ACHN (cell line): ENCODE data around the gene HOXB5.
A peak's percentile ranks its signal among the peaks of the same experiment; 100 is the strongest.

Experiments used
- DNase-seq: peaks from one replicate; pipeline ENCODE4 v3.0.0-alpha.2; 2015
- in situ Hi-C: cut with HindIII; loops from 2 replicates; pipeline ENCODE4 v1.10.0; 2017; ENCODE audit warnings: low sequenced_read_pairs, low pct_ligation_motif_present, low pct_unique_long_range_greater_than_20kb

HOXB5 gene

DNA sequence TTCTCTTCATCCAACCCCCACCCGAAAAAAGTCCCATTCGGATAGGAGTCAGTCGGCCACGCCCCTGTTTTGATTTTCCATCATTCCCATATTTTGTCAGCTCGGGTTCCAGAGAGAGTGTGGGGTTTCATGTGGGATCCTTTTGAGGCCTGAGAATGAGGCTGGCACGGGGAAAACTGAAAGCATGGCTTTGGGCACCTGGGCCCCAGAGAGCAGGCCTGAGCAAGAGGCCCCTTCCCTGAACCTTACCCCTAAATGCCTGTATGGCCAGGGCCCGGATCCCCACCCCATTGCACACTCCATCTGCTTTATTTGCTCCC is 10.9 kb downstream of the HOXB5 start:
- DNase-seq: no peak
- in situ Hi-C loops: no loop called here

DNA sequence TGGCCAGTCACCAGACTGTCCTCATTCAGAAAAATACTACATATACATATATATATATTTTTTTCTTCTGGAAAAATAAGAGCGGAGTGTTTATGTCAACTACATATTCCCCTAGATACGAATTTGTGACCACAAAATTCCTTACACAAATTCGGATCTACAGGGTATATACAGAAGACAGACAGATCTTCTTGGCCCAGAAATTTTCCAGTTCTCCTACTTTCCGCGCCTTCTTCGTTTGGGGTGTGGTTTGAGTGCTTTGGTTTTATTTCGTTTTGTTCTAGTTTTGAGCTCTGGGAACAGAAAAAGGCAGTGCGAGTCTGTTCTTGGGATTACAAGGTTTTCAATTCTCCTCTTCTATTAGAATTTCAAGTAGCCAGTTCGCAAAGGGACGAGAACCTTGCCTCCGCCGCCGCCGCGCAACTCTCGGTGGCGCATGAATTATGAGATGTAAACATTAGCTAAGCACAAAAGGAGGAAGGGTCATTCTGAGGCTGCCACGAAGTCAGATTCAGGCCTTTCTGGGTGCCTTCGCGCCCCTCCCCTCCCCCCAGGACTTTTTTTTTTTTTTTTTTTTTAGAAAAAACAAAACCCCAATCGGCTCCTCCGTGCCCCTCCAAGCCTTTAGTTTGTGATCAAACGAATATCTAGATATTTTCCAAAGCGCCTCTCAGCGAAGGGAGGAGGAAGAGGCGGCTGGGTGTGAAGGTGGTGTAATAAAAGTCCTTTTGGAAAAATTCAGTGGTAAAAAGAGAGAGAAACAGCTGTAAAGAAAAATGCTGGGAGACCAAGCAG is 13.6 kb downstream of the HOXB5 start:
- DNase-seq: no peak
- in situ Hi-C loops: no loop called here

DNA sequence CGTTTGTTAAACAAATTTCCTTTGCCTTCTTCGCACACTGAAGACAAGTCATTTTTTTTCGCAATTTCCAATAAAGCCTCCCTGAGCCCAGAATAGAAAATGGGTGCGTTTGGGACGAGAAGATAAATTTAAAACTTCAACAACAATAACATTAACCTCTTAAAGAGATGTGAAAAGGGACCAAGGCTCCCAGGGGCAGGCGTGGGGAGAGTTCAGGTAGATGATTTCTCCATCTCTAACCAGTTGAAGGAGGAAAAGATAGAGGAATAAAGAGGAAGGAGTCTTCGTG is 14.2 kb downstream of the HOXB5 start:
- in situ Hi-C loops: no loop called here
- DNase-seq: no peak

DNA sequence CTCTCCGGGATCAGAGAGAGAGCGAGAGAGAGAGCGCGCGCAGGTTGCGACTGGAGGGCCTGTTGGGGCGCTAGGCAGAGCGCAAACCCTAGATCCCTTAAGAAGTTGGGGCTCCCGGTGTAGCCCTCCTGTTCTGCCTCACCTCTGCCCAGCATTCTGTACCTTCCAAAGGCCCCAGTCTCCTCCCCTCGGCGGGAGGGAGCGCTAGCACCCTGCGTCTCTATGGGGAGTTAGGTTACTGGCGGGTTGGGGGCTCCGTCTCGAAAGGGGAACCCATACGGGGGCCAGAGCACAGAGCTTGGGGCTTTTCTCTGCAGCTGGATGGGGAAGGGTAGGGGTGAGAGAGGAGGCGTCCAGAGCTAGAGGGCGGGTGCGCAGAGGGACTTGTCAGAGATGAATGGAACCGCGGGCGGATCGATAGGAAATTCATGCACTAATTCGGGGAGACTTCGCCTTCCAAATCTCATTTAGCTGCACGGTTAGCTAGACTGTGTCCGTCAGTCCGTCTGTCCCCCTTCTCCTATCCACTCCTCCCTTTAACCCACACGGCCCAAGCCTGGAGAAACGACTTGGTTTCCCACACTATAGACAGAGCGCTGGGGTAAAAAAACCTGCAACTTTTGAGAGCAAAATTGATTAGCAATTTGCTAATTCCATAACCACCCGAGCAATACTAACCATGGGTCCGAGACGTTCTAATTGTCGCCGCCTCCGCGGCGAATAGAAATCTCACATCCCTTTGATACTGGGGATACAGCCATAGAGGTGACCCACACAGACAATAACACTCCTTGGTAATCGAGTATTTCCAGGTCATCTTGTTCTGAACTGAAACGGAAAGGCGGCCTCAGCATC is 14.7 kb downstream of the HOXB5 start:
- in situ Hi-C loops: no loop called here
- peak; percentile 14 for DNase-seq

DNA sequence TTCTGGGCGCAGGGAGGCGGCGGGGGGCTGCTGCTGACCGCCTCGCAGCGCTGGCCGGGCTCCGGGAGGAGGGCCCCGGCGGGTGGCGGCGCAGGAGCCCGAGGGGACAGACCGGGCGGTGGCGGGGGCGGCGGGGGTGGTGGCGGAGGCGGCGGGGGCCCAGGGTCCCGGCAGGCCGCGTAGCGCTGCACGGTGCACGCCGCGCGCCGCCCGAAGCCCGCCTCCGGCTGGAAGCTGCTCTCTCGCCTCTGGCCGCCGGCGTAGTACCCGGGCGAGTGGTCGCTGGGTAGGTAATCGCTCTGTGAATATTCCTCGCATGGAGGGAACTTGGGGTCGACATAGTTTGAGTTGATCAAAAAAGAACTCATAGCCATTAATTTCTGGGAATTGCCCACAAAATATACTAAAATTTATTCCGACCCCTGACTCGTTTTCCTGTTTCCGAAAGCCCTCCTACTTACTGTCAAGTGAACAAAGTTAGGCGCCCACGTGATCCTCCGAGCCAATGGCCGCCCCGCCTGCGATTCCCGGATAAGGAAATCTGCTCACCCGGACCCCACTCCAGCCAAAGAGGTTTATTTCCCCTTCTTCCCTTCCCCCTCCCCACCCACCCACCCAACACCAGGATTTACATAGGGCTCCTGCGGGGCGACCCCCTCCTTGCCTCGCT is 15.5 kb downstream of the HOXB5 start, which contains the start of gene HOXB4:
HOXB4 (minus strand) TSS at position 405 of the 670 bp plus-strand sequence; CDS start at position 374, 31 bp downstream.
- in situ Hi-C loops: no loop called here
- peak; percentile 86 for DNase-seq

DNA sequence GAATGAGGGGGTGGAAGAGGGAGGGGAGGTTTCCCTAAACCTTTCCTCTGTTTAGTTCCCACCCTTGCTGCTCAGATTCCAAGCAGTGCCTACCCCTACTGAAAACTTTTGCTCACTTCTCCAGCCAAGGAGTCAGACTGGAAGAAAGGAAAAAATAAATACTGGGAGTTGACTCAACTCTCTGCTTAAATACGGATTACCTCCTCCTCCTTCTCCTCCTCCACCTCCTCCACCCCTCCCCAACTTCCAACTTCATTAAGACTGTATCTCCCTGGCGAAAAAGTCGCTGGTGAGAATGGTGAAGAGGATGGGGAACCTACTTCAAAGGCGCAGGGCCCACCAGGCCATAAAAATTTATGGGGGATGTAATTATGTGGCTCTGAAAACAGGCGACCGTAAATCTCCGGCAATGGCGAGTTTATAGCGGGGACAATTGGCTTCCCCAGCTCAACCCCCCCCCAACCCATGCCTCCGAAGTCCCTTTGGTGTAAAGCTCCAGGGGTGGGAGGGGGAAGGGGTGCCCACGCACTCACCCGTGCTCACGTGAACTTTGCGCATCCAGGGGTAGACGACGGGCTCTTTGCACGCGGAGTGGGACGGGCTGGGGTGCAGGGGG is 16.1 kb downstream of the HOXB5 start:
- in situ Hi-C loops: no loop called here
- DNase-seq: peak; percentile 42

DNA sequence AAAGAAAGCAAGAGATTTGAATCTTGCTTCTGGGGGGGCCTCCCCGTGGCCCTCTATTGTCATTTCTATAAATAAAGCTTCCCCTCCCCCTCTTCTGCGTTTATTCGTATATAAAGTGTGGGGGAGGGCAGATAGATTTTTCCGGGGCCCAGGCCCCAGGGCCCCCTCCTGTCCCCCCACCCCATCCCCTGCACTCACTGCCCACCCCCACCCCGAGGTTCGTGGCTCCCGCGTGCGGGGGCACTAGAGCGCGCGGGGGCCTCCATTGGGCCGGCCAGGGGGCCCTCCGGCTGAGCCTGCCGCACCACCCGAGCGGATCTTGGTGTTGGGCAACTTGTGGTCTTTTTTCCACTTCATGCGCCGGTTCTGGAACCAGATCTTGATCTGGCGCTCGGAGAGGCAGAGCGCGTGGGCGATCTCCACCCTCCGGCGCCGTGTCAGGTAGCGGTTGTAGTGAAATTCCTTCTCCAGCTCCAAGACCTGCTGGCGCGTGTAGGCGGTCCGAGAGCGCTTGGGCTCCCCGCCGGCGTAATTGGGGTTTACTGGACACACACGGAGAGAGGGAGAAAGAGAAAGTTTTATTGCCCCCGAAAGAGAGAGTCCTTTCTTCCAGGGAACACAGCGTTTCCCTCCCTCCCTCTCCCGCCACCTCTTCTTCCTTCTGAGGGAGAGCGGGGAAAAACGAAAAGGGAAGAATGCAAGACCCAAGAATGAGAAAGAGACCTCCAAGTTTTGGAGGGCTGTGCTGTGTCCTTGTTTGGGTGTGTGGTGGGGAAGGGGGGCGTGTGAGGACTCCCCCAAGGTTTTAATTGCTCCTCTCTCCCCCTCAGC is 16.9 kb downstream of the HOXB5 start:
- peak; percentile 68 for DNase-seq

DNA sequence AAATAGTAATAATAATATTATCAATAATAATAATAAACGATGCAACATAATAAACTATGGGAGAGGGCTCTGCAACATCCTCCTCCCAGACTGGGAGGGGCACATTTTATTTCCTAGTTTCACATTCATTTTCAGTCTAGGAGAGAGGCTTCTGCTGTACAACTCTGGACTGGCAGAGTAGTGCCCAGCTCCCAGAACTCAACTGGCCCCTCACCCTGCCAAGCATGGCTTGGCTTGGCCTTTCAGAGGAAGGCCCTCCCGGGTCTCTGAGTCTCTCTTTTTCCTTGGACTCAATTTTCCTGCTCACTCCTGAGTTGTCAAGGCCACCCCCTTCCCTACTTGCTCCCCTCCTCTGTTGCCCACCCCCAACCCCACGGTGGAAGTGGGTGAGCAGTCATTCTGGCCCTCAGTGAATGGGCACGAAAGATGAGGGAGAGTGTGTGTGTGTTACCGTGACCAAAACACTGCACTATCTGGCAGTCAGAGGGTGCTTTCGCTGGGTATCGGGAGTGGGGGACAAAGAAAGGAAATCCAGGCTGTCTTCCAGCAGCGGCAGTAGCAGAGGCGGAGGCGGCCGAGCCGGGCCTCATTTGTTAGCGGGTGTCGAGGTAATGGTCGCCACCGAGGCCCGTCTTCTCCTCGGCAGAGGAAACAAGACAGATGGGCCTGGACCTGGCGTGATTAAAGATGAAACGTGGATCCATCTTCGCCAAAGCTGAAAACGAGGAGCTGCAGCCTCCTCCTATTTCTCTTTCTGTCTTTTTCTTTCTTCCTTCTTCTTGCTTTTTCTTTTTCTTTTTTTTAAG is 17.7 kb downstream of the HOXB5 start:
- in situ Hi-C loops: no loop called here
- DNase-seq: no peak

More for the DNA sequence above, 16.9 kb downstream of the HOXB5 start:
- in situ Hi-C loops: no loop called here

DNA sequence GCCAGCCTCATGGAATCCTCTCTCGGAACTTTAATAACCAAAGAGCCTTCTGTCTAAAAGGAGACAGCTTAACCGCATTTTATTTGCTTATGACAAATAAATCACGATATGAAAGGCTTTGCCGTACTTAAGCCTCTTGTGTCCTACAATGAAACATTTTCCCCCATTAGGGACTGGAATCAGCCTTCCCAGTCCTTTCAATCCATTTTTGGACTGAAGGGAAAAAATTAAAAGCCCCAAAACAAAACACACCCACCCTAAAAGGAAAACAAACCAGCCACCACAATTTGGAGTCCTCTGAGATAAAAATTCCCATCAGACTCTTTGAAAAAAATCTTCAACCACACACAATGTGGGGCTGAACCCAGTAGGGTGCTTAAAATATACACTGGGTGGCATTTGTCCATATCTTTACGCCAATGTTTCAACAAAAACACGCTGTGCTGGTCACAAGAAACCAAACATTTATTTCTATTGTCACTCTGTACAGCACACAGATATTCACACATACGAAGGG is 18.5 kb downstream of the HOXB5 start:
- in situ Hi-C loops: no loop called here
- DNase-seq: no peak

DNA sequence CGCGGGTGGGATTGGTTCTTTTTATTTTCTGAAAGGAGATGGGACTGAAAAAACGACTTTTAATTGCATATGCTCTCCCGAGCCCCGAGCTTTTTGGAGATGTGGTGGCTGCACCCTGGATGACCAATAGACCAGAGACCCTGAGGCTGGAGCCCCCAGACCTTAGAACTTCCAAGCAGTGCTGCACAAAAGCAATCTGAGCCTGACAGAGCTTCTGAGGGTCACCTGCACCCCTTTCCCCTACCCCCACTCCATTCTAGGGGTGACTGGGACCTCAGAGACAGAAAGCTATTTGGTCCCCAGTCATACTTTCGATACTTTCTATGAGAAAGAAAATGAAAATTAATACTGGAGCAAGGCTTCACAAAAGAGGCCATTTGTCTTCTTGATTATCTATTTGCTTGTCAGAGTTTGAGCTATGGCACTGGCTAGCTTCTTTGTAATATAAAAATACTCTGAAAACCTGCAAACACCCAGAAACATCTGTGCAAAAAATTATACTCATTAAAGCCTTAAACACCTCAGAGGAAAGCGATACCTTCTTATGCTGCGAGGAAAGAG is 19.0 kb downstream of the HOXB5 start:
- in situ Hi-C loops: no loop called here

DNA sequence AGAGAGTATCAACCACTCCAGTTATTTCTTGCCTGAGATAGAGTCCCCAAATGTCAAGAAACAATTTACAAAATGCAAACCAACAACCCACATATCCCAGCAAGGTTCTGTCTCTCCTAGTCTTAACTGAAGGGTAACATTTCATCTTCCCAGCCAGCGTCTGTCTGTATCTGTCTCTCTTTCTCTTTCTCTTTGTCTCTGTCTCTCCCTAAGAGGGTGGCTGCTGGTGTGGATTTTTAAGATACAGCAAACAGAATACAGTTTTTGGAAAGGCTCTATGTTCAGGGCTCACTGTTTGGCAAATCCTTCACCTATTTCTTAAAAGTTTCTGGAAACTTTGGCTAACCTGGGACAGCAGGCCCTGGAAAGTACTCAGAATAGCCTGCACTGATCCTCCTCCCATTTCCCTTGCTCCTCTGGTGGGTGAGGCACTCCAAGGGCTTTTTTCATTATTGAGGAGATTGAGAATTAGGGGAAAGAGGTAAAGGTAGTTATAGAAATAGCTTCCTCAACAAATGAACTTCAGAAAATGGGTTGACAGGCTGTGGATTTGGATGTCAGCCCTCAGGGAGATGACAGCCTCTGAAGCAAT is 21.7 kb downstream of the HOXB5 start:
- in situ Hi-C loops: no loop called here
- no peak for DNase-seq

More for the DNA sequence above, 19.0 kb downstream of the HOXB5 start:
- no peak for DNase-seq

DNA sequence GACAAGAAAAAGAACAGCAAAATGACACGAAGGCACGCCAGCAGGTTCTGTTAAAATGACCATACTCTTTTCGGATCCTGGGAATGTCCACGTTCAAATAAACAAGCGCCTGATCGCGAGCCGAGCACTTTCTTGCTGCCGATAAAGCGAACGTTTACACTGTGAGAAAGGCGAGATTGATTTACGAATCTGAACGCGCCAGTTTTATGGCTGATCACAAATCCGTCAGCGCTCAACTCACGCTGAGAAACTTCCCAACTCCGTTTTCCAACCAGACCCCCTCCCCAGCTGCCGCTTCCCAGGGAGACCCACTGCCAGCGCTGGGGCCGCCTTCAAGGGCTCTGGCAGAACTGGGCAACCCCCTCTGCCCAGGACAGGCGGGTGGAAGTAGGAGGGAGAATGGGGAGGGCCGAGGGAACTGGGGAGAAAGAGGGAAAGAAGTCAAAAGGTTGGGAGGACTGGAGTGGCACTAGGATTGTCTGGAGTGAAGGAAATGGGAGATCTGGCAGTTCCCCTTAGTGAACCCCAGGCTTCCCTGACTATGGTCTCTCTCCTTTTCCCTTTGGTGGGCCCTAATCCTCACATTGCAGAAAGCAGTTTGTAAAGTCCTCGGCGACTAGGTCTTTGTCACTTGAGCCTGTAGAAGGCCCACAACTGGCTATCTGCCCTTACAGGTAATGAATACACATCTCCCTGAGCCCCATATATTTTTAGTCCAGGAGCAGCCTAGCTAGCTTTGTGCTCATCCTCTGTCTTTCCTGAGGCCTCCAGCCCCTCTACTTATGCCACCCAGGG is 22.4 kb downstream of the HOXB5 start:
- no peak for DNase-seq
- in situ Hi-C loops: no loop called here

DNA sequence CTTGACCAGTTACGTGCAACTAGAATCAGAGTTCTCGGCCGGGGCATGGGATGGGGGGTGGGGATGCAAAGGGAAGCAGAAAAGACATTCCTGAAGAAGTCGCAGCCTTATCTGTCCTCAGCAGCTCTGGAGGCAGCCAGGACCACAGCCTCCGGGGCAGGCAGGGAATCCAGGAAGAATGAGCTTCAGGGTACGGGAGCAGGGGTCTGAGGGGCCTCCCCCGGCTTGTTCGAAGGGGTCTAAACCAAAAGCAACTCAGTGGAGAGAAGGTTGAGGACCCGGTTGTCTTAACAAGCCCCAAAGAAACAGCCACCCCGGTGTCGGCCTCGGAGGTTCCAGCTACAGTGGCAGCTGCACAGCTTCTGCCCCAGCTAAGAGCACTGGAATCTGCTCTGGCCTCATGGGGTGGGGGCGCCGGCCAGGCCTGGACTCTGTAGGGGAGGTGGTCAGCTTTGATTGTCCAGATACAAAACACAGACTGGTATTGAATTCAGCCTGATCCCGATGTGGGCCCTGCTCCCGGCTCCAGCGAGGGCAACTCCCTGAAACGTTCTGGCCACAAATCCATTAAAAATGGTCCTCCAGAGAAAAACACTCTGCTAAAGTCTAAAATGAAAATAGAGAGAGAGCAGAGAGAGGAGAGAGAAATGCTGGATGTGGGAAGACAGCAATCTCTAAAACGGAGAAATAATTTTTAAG is 23.1 kb downstream of the HOXB5 start:
- in situ Hi-C loops: no loop called here
- no peak for DNase-seq

DNA sequence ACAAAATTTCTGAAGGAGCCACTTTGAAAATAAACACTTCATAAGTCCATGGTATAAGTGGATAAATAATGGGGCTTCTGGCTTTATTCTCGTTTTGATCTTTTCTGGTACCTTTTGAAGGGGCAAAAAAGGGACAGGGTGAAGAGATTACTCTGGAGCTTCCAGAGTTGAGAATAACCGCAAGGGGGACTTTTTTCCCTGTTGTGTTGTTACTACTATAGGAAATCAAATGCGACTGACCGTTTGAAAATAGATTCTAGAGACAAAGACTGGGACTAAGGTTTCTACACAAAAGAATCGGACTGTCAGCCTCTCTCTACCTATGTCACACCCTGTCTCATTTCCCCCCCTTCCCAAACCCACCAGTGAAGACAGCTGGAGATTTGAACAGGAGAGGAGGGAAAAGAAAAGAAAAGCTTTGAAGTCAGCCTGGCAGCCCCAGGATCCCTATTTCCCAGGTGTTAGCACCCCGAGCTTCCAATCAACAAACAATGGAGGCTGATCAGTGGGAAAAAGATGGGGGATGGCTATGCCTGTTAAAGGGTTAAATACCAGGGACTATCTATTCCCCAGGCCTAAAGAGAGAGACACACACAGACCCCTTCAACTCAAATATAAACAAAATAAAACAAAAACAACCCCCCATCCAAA is 23.8 kb downstream of the HOXB5 start:
- in situ Hi-C loops: no loop called here
- DNase-seq: no peak

DNA sequence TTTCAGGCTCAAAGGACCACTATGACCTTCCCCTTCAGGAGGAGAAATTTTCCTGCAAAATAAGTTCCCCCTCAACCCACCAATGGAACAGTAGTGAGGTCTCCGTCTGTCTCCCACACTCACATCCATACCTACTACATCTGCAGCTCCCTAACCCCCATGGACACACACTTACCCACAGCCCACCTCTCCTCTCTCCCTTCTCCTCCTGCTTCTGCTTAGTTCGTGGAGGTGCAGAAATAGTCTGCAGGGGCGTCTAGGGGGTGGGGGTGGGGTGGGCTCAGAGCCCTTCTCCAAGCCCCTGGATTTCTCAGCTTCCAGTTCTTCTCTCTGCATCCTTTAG is 24.4 kb downstream of the HOXB5 start:
- in situ Hi-C loops: no loop called here
- DNase-seq: no peak
